Mesenchymal stem cell (in vitro differentiated cells and primary cell): ENCODE measurements around the gene RILP.

Experiments
- DNase-seq: peaks from one replicate; pipeline ENCODE4 v3.0.0-alpha.2; 2013
- H2AFZ ChIP-seq: one replicate; pipeline ENCODE4 v1.6.1; 2013; ENCODE audit warnings: low read depth, mild to moderate bottlenecking, control low read depth, inconsistent platforms, low read length, moderate library complexity
- H2AK5ac ChIP-seq: 2 replicates; pipeline ENCODE4 v1.6.1; 2013; ENCODE audit warnings: low read length, moderate library complexity, mild to moderate bottlenecking, inconsistent platforms; ENCODE audit not compliant: severe bottlenecking
- H2BK120ac ChIP-seq: one replicate; pipeline ENCODE4 v1.6.1; 2013; ENCODE audit warnings: low read depth, mild to moderate bottlenecking, inconsistent platforms, low read length, moderate library complexity
- H2BK12ac ChIP-seq, 2 experiments: one replicate each; pipeline ENCODE4 v1.6.1; 2013; ENCODE audit warnings: inconsistent platforms in 2 of 2, low read length in 2 of 2, mild to moderate bottlenecking in 2 of 2, moderate library complexity in 2 of 2, control low read depth in 1 of 2
- H2BK15ac ChIP-seq: one replicate; pipeline ENCODE4 v1.6.1; 2013; ENCODE audit warnings: mild to moderate bottlenecking, low read depth, inconsistent platforms; ENCODE audit not compliant: poor library complexity, severe bottlenecking
- H2BK5ac ChIP-seq: 2 replicates; pipeline ENCODE4 v1.6.1; 2013; ENCODE audit warnings: low read depth, mild to moderate bottlenecking, low read length, control low read depth, inconsistent platforms; ENCODE audit not compliant: poor library complexity, severe bottlenecking
- H3K14ac ChIP-seq, 2 experiments: one replicate each; pipeline ENCODE4 v1.6.1; 2013; ENCODE audit warnings: inconsistent platforms in 2 of 2, low read length in 2 of 2, control low read depth in 1 of 2, mild to moderate bottlenecking in 1 of 2, moderate library complexity in 1 of 2
- H3K18ac ChIP-seq, 2 experiments: one replicate each; pipeline ENCODE4 v1.6.1; 2013; ENCODE audit warnings: inconsistent platforms in 2 of 2, low read length in 2 of 2, control low read depth in 1 of 2, low read depth in 1 of 2, mild to moderate bottlenecking in 1 of 2
- H3K23ac ChIP-seq, 2 experiments: one replicate each; pipeline ENCODE4 v1.6.1; 2013; ENCODE audit warnings: inconsistent platforms in 2 of 2, low read length in 2 of 2, mild to moderate bottlenecking in 2 of 2, moderate library complexity in 2 of 2, control low read depth in 1 of 2
- H3K27ac ChIP-seq: 2 replicates; pipeline ENCODE4 v1.5.1; 2013; ENCODE audit warnings: mild to moderate bottlenecking, moderate library complexity, low read length, control low read depth, inconsistent platforms; ENCODE audit not compliant: poor library complexity, severe bottlenecking
- H3K27me3 ChIP-seq, 2 experiments: 2 replicates each; pipeline versions ENCODE4 v1.6.1 to v1.7.0; 2013; ENCODE audit warnings: low read length in 2 of 2, mild to moderate bottlenecking in 2 of 2, moderate library complexity in 2 of 2, control low read depth in 1 of 2, inconsistent platforms in 1 of 2; ENCODE audit not compliant: control insufficient read depth in 1 of 2, insufficient read depth in 1 of 2
- H3K36me3 ChIP-seq, 2 experiments: 2 replicates each; pipeline versions ENCODE4 v1.6.1 to v1.7.0; 2013; ENCODE audit warnings: low read length in 2 of 2, control low read depth in 1 of 2, inconsistent platforms in 1 of 2, low read depth in 1 of 2, mild to moderate bottlenecking in 1 of 2; ENCODE audit not compliant: insufficient read depth in 2 of 2, control insufficient read depth in 1 of 2
- H3K4ac ChIP-seq, 2 experiments: one replicate each; pipeline ENCODE4 v1.6.1; 2013; ENCODE audit warnings: inconsistent platforms in 2 of 2, low read length in 2 of 2, mild to moderate bottlenecking in 2 of 2, moderate library complexity in 2 of 2, control low read depth in 1 of 2, low read depth in 1 of 2
- H3K4me1 ChIP-seq: 2 replicates; pipeline ENCODE4 v1.6.1; 2013; ENCODE audit warnings: low read depth, low read length, control low read depth; ENCODE audit not compliant: control insufficient read depth, insufficient read depth
- H3K4me2 ChIP-seq: 2 replicates; pipeline ENCODE4 v1.6.1; 2013; ENCODE audit warnings: low read length, mild to moderate bottlenecking, inconsistent platforms; ENCODE audit not compliant: poor library complexity, severe bottlenecking
- H3K4me3 ChIP-seq, 2 experiments: 2 replicates each; pipeline versions ENCODE4 v1.5.1 to v1.7.0; 2013; ENCODE audit warnings: low read length in 2 of 2, mild to moderate bottlenecking in 2 of 2, control low read depth in 1 of 2, low read depth in 1 of 2; ENCODE audit not compliant: insufficient read depth in 1 of 2
- H3K79me1 ChIP-seq: replicated peaks from 2 replicates; pipeline ENCODE4 v1.6.1; 2013; ENCODE audit warnings: mild to moderate bottlenecking, control low read depth, low read length, inconsistent platforms; ENCODE audit not compliant: poor library complexity, severe bottlenecking
- H3K9ac ChIP-seq: 2 replicates; pipeline ENCODE4 v1.7.0; 2013; ENCODE audit warnings: mild to moderate bottlenecking, low read length, moderate library complexity
- H3K9me3 ChIP-seq: 2 replicates; pipeline ENCODE4 v1.7.0; 2013; ENCODE audit warnings: mild to moderate bottlenecking, low read length; ENCODE audit not compliant: control insufficient read depth
- H4K8ac ChIP-seq: one replicate; pipeline ENCODE4 v1.6.1; 2013; ENCODE audit warnings: inconsistent platforms, mild to moderate bottlenecking, low read length, moderate library complexity
- H4K91ac ChIP-seq: one replicate; pipeline ENCODE4 v1.6.1; 2013; ENCODE audit warnings: mild to moderate bottlenecking, low read length, inconsistent platforms
- WGBS: methylation state at CpG from one replicate; pipeline ENCODE4 v1.1.7; 2013; ENCODE audit warnings: mixed read lengths; 5-methylcytosine and 5-hydroxymethylcytosine counted together

Gene RILP

GRCh38 chr17:1643293-1643998, 6.2 kb downstream of the RILP start:
- Histone ChIP-seq H4K8ac (peak overlapping the region; percentile 90), H3K4me3 (peak overlapping the region; percentile 56 to 60), H2BK15ac (peak overlapping the region; percentile 89), H4K91ac (peak overlapping the region; percentile 34), H2BK12ac (peak overlapping the region in 1 of 2 experiments; percentile 59), H3K27me3 (peaks cover 0 to 7% of the 10 kb centered on the region in 2 experiments), H3K36me3 (peaks cover 6 to 9% of the 10 kb centered on the region in 2 experiments), H3K23ac (peak overlapping the region in 1 of 2 experiments; percentile 9), H3K79me1 (no peaks in the 10 kb centered on the region), H2BK5ac (no peak overlapping the region), H3K4ac (peak overlapping the region in 1 of 2 experiments; percentile 5), H2AFZ (peak overlapping the region; percentile 8), H3K4me1 (peaks cover 42% of the 10 kb centered on the region), H3K9me3 (no peaks in the 10 kb centered on the region), H3K4me2 (peak overlapping the region; percentile 98), H3K14ac (peak overlapping the region in 1 of 2 experiments; percentile 63), H3K9ac (no peak overlapping the region), H2BK120ac (peak overlapping the region; percentile 74), H2AK5ac (no peak overlapping the region), H3K18ac (peak overlapping the region; percentile 80 to 97), H3K27ac (no peak overlapping the region)
- no peak for DNase-seq
- 8% methylated on average over 40 of the region's 90 CpGs for WGBS

DNA sequence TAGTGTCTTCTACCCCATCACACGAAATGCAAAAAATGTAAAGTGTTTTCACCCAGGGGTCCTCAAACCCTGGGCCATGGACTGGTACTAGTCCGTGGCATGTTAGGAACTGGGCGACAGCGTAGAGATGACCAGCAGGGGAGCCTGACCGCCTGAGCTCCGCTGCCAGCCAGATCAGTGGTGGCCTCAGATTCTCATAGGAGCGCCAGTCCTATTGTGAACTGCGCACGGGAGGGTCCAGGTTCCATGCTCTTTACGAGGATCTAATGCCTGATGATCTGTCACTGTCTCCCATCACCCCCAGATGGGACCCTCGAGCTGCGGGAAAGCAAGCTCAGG, 8.6 kb downstream of the RILP start:
- no peak overlapping the region for H4K91ac ChIP-seq
- H3K27ac ChIP-seq, result no peak overlapping the region
- DNase-seq, result no peak
- H3K18ac ChIP-seq, result no peak overlapping the region
- no peaks in the 10 kb centered on the region for H3K9me3 ChIP-seq
- H2AFZ ChIP-seq, result no peak overlapping the region
- peak overlapping the region; percentile 16 for H2AK5ac ChIP-seq
- no peak overlapping the region for H3K4ac ChIP-seq
- H3K4me1 ChIP-seq, result peaks cover 30% of the 10 kb centered on the region
- no peak overlapping the region for H4K8ac ChIP-seq
- H3K4me3 ChIP-seq, result no peak overlapping the region
- H3K9ac ChIP-seq, result no peak overlapping the region
- peaks cover 1 to 4% of the 10 kb centered on the region in 2 experiments for H3K36me3 ChIP-seq
- H2BK5ac ChIP-seq, result no peak overlapping the region
- WGBS, result 85% methylated on average over 8 of the region's 12 CpGs
- H3K14ac ChIP-seq, result no peak overlapping the region
- H3K79me1 ChIP-seq, result no peaks in the 10 kb centered on the region
- no peak overlapping the region for H3K23ac ChIP-seq
- no peak overlapping the region for H2BK15ac ChIP-seq
- H3K27me3 ChIP-seq, result peaks cover 0 to 7% of the 10 kb centered on the region in 2 experiments
- H2BK120ac ChIP-seq, result no peak overlapping the region
- peak overlapping the region in 1 of 2 experiments; percentile 12 for H2BK12ac ChIP-seq
- no peak overlapping the region for H3K4me2 ChIP-seq

DNA sequence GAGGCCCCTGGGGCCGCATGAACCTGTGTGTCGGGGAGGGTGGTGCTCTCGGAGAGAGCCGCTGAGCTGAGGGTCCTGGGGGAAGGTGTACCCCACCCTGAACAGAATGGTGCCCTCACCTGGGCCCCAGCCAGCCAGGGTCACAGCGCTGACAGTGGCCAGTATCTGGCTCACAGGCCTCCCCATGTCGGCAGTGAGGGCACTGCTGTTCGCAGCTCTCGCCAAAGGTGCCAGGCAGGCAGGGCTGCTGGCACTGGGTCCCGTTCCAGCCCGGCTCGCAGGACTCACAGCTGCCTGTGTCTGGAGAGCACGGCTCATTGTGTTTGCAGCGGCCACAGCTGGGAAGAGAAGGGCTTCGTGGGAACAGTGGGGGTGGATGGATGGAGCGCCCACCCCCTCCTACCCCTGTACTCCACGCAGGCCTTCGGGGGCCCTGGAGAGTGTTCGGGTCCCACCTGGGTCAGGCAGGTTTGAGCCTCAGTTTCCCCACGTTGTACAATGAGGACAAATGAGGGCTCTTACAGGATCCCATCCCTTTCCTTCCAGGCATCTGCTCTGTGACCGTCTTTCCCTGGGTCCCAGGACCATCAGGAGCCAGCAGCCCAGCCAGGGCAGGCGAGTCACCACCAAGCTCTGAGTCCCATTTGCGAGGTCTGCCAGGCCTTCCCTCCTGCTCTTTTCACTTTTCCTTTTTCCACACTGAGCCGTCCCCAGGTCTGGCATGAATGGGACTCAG, 9.2 kb downstream of the RILP start:
- H3K4me3 ChIP-seq, result no peak overlapping the region
- H2AFZ ChIP-seq, result no peak overlapping the region
- no peak overlapping the region for H4K8ac ChIP-seq
- peak overlapping the region in 1 of 2 experiments; percentile 77 for H3K14ac ChIP-seq
- DNase-seq, result no peak
- no peak overlapping the region for H2BK12ac ChIP-seq
- no peak overlapping the region for H4K91ac ChIP-seq
- H2BK5ac ChIP-seq, result no peak overlapping the region
- no peak overlapping the region for H3K4me2 ChIP-seq
- H2AK5ac ChIP-seq, result no peak overlapping the region
- H3K9ac ChIP-seq, result no peak overlapping the region
- no peaks in the 10 kb centered on the region for H3K36me3 ChIP-seq
- H3K18ac ChIP-seq, result no peak overlapping the region
- peaks cover 0 to 7% of the 10 kb centered on the region in 2 experiments for H3K27me3 ChIP-seq
- 87% methylated on average over 23 of the region's 23 CpGs for WGBS
- H3K9me3 ChIP-seq, result no peaks in the 10 kb centered on the region
- H2BK15ac ChIP-seq, result no peak overlapping the region
- H3K4ac ChIP-seq, result no peak overlapping the region
- H3K27ac ChIP-seq, result no peak overlapping the region
- H3K4me1 ChIP-seq, result peaks cover 27% of the 10 kb centered on the region
- no peaks in the 10 kb centered on the region for H3K79me1 ChIP-seq
- H2BK120ac ChIP-seq, result no peak overlapping the region
- H3K23ac ChIP-seq, result no peak overlapping the region

- Histone ChIP-seq H3K27ac (no peak overlapping the region), H3K14ac (no peak overlapping the region), H3K79me1 (no peaks in the 10 kb centered on the region), H2BK5ac (no peak overlapping the region), H3K4ac (no peak overlapping the region), H2AFZ (no peak overlapping the region), H3K9ac (no peak overlapping the region), H2BK15ac (no peak overlapping the region), H3K18ac (no peak overlapping the region), H2BK120ac (no peak overlapping the region), H3K4me1 (peaks cover 19% of the 10 kb centered on the region), H3K36me3 (peaks cover 0 to 6% of the 10 kb centered on the region in 2 experiments), H3K4me2 (no peak overlapping the region), H3K27me3 (peaks cover 0 to 7% of the 10 kb centered on the region in 2 experiments), H3K9me3 (no peaks in the 10 kb centered on the region), H2AK5ac (no peak overlapping the region), H3K4me3 (no peak overlapping the region), H4K8ac (no peak overlapping the region), H3K23ac (no peak overlapping the region), H2BK12ac (no peak overlapping the region), H4K91ac (no peak overlapping the region)
- DNase-seq, result no peak
- WGBS, result 85% methylated on average over 11 of the region's 11 CpGs
Observed at GRCh38 chr17:1639549-1640180, 10.0 kb downstream of the RILP start.
